Measurements from ENCODE around the gene CINP.
A peak's percentile ranks its signal among the peaks of the same experiment; 100 is the strongest.
"Not testable (repeated sequence)": the region's sequence is repeated elsewhere in the genome, so short reads cannot be mapped to it uniquely, and the experiment has no call there.

Gene CINP

GRCh38 chr14:102319351-102320032 lies 43.2 kb downstream of the CINP start, which contains the start of gene ZNF839:
ZNF839 (plus strand) TSS chr14:102319746; CDS start chr14:102319766, 20 bp downstream.
- peak; percentile 91 to 97 for DNase-seq

DNA sequence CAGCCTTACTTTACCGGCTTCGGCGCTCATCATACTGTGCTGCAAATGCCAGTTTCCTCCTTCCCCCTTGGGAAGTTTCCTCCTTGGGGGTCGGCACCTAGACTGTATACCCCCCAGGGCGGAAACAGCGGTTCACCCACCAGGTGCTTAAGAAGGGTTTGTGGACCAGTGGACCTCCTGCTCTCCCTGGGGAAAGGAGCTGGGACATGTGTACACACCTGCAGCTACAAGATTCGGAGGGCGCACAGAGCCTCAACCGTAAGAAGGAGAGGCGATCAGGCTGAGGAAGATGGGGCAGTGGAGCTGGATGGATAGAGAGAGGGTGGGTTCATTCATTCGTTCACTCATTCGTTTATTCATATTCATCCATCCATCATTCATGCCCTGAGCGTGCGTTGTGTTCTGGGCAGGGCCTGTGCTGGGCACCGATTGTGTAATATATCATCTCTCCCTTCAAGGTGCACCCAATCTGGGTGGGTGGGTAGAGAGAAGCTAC lies 43.9 kb downstream of the CINP start:
- DNase-seq = no peak

GRCh38 chr14:102317564-102318248 lies 45.0 kb downstream of the CINP start:
- no peak for DNase-seq

GRCh38 chr14:102316743-102317563 lies 45.7 kb downstream of the CINP start:
- peak; percentile 89 to 96 for DNase-seq

DNA sequence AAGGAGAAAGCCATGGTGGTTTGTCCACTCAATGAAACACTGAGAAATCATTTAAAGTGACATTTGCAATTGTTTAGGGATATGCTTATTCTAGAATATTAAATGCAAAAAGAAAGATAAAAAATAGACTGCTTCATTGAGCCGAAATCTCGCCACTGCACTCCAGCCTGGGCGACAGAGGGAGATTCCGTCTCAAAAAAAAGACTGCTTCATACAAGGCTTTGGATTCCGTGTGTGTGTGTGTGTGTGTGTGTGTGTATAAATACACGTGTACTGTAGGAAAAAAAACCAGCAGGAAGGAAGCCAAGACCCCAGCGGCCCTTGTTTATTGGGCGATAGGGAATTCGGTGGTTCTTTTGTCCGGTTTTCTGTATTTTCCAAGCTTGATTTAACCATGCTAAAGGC lies 46.4 kb downstream of the CINP start:
- DNase-seq = no peak

DNA sequence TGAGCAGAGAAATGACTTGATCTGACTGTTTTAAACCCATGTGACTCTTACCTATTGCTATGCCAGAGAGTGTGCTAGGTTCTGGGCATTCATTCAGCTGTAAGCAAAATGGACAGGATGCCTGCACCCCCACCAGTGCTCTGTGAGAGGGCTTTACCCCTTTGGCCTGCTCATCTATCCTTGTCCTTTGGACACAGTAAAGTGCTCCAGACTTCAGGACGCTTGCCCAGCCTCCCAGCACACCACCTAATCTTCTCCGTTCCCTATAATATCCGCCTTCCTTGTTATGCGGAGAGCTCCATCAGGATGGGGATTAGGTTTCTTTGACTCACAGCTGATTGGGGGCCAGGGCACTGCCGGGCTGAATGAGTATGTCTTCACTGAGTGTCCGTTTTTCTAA lies 47.6 kb downstream of the CINP start:
- no peak for DNase-seq

- peak; percentile 76 to 77 for DNase-seq
Observed at GRCh38 chr14:102314242-102315011, 48.3 kb downstream of the CINP start.

DNA sequence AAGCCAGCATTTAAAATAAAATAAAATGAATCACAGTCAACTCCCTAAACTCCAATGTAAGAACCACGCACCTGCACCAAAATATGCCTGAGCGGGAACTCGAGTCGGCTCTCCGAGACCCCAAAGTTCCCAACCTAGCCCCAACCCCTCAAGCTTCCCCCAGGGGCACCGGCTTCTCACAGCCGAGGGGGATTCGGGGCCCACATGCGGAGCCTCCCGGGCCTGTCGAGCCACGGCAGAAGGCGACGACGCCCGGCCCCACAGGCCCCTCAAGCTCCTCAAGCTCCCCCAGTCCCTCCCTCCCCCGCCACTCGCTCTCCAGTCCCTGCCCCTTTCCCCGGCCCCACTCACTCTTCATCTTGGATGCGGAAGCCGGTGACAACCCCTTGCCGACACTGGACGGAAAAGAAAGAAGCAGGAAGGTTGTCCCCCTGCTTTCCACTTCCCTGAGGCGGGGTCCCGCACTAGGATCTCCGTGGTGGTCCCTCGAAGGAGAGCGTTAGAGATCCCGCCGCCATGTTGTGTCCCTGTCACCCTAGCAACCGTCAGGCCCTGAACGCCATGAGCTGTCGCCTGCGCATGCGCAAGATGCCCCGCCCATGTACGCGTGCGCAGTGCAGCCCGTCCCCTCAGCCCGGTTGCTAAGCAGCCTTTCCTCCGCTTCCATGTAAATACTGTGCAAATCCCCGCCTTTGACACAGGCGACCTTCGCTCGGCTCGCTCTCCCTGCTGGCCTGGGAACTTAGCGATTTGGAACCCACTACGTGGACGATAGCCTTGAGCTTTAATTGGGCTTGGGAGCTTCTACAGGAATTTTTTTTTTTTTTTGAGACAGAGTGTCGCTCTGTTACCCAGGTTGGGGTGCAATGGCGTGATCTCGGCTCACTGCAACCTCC lies 57.8 kb downstream of the CINP start, which contains the start of gene MOK:
TSS of gene MOK (minus strand) at position 554 of the 896 bp plus-strand sequence. CDS start at position 358, 196 bp downstream.
- DNase-seq = peak; percentile 94 to 95

DNA sequence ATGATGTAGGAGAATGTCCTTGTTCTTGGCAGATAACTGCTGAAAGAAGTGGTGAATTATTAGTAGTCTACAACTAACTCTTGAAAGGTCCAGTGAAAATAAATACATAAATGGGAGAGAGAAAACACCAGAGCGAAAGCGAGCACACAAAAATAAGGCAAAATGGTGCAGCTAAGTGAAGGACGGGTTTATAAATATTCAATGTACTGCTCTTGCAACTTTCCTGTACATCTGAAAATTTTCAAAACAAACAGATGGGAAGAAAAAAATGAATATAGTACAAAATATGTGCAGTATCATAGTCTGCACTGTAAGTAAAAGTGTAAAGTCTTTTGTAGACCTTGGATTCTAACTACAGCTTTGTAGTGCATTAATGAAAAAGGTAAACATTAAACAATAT lies 59.0 kb downstream of the CINP start:
- no peak for DNase-seq

DNA sequence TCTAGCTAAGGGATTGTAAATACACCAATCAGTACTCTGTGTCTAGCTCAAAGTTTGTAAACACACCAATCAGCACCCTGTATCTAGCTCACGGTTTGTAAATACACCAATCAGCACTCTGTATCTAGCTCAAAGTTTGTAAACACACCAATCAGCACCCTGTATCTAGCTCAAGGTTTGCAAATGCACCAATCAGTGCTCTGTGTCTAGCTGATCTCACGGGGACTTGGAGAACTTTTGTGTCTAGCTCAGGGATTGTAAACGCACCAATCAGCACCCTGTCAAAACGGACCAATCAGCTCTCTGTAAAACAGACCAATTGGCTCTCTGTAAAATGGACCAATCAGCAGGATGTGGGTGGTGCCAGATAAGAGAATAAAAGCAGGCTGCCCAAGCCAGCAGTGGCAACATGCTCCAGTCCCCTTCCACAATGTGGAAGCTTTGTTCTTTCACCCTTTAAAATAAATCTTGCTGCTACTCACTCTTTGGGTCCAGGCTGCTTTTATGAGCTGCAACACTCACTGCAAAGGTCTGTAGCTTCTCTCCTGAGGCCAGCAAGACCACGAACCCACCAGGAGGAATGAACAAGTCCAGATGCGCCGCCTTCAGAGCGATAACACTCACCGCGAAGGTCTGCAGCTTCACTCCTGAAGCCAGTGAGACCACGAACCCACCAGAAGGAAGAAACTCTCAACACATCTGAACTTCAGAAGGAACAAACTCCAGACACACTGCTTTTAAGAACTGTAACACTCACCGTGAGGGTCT lies 64.2 kb downstream of the CINP start:
- not testable (repeated sequence) for DNase-seq

All from stimulated activated CD4-positive, alpha-beta T cell treated with anti-CD3 and anti-CD28 coated beads, Interleukin-4, amount 100 ng/mL, for 4 hours (primary cell).